Lower leg skin (tissue), 3 donors: ENCODE results near the gene GLRX.

Experiments
- POLR2A ChIP-seq, 2 donors: fragments of 450-650 bp; IDR thresholded peaks; one replicate each; pipeline ENCODE4 v1.6.1; 2016 to 2017; ENCODE audit warnings: antibody characterized with exemption in 2 of 2, mild to moderate bottlenecking in 1 of 2, moderate library complexity in 1 of 2
- TF ChIP-seq, protein P1 (sequence below), 3 donors: fragments of 450-650 bp; IDR thresholded peaks; one replicate each; pipeline ENCODE4 v1.5.1; 2016; ENCODE audit warnings: antibody characterized with exemption in 3 of 3, mild to moderate bottlenecking in 3 of 3, moderate library complexity in 2 of 3

- TF ChIP-seq, protein P1, sequence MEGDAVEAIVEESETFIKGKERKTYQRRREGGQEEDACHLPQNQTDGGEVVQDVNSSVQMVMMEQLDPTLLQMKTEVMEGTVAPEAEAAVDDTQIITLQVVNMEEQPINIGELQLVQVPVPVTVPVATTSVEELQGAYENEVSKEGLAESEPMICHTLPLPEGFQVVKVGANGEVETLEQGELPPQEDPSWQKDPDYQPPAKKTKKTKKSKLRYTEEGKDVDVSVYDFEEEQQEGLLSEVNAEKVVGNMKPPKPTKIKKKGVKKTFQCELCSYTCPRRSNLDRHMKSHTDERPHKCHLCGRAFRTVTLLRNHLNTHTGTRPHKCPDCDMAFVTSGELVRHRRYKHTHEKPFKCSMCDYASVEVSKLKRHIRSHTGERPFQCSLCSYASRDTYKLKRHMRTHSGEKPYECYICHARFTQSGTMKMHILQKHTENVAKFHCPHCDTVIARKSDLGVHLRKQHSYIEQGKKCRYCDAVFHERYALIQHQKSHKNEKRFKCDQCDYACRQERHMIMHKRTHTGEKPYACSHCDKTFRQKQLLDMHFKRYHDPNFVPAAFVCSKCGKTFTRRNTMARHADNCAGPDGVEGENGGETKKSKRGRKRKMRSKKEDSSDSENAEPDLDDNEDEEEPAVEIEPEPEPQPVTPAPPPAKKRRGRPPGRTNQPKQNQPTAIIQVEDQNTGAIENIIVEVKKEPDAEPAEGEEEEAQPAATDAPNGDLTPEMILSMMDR (IDR thresholded peaks at IDR 0.05) = no peak
- no peak for TF ChIP-seq POLR2A (IDR thresholded peaks at IDR 0.05)
Observed at GRCh38 chr5:95797301-95797700, 25.2 kb downstream of the GLRX start.
